Measurements from ENCODE around the gene ASPSCR1. TPM values are rescaled to one million over a fixed set of nuclear protein-coding genes. Genes with fewer than 3 reads are reported as not detected.

The ASPSCR1 gene
- total RNA-seq, 1 donor from 2014 or later = 12.6 TPM

DNA sequence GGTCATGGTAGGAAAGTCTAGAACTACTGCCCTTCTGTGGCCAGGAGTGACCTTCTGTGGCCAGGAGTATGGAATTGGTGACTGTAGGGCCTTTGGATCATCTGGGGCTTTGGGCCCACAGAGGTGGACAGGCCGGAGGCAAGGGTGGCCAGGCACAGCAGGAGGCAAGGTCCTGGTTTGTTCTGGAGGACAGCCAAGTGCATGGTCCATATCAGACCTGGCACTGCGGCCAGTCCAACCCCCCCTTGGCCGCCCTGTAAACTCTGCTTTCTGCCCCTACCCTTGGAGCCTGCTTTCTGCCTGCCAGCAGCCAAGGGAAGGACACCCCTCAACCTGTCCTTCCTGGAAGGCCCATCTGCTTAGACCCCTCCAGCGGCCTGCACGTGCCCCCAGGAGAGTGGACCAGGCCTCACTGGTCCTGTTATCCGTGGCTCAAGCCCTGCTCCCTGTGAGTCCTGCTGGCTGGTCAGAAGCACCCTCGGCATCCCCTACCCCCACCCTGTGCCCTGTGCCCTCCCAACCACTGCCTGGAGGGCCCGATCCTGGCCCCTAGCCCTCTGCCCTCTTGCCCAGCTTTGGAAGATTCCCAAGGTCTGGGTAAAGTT, 62.4 kb downstream of the ASPSCR1 start:
- no peak for DNase-seq (ENCODE audit: low read depth)

DNA sequence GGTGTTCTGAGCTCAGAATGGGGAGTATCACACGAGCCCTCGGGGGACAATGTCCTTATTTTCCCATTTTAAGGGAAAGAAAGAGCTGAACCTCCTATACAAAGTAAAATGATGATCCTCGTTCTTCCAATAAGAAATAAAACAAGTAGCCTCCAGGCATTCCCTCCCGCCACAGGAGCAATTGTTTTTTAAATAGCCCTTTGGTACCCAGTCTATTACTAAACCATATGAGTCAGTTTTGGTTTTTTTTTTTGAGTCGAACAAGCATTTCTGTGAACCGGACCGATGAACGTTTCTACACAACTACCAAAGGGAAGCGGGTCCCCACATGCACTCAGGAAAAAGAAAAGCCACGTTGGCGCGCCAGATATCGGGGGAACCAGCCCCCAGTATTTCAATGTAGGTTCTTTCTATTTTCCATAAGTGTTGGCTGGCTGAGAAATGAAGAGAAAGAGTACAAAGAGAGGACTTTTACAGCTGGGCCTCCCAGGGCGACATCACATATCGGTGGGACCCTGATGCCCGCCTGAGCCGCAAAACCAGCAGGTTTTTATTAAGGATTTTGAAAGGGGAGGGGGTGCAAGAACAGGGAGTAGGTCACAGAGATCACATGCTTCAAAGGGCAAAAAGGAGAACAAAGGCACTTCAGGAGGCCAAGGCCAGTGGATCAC, 63.9 kb downstream of the ASPSCR1 start:
- DNase-seq (ENCODE audit: low read depth) = peak; percentile 37

GRCh38 chr17:82042649-82043048, 65.2 kb downstream of the ASPSCR1 start:
- DNase-seq (ENCODE audit: low read depth) = no peak

- no peak for DNase-seq (ENCODE audit: low read depth)
These were observed 66.1 kb downstream of the ASPSCR1 start for GRCh38 chr17:82043507-82043906.

DNA sequence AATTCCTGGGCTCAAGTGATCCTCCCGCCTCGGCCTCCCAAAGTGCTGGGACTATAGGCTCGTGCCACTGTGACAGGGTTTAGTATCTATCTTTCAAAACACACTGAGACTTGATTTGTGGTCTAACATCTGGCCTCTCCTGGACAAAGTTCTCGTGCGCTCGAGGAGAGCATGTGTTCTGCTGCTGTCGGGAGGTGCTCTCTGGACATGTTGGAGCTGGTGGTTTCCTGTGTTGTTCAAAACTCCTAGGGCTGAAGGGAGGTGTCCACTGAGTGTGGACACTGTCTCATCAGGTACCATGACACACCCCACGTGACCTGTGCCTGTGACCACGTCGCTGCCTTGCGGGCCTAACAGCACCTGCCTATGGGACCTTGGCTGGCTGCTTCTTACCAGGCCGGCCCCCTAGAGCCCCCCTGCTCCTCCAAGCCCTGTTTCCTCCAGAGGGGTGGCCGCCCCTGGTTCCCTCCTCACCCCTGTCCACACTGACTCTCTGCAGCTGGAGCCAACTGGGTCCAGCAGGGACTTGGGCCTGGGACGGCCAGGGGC, 68.6 kb downstream of the ASPSCR1 start:
- DNase-seq (ENCODE audit: low read depth) = no peak

- no peak for DNase-seq (ENCODE audit: low read depth)
These were observed 69.5 kb downstream of the ASPSCR1 start for GRCh38 chr17:82046903-82047302.

DNA sequence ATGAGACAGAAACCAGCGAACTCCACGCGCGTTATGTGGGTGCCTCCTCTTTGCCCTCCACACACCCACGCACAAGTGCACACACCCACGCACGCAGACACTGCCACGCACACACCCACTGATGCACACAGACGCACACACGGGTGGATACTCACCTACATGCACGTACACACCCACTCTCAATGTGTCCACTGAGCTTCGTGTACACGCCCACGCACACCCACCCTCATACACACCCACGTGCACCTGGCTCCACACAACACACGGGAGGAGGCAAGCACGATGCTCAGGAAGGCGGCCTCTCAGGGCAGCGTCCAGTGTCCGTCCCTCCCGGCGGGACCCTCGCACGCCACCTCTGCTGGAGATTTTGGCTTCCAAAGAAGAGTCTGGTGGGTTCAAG, 70.0 kb downstream of the ASPSCR1 start:
- DNase-seq (ENCODE audit: low read depth) = no peak

DNA sequence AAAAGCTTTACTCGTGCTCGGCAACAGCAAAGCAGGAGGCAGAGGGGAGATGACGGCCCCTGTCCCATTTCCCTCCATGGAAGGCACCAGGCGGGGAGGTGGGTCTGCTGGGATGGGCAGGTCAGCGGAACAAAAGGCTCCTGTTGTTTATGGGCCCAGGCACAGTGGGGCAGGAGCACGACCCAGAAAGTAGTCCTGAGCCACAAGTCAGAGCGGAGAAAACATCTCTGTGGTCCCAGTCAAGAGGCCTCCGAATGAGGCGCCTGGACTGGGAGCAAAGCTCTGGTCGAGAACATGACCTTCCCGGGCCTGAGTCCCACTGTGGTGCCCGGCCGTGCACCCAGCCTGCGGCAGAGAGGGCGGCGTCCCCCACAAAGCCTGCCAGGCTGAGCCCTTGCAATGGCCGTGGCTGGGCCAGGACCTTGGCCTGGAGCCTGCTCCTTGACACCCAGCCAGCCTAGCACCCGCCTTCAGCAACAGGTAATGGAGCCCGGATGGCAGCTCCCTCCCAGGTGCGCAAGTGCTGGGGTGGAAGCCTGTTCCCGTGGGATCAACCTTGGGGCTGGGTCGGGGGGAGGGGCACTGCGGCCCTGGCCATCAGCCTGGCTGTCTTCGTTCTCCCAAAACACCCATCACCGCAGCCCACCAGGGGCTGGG, 70.6 kb downstream of the ASPSCR1 start:
- DNase-seq (ENCODE audit: low read depth) = no peak

DNA sequence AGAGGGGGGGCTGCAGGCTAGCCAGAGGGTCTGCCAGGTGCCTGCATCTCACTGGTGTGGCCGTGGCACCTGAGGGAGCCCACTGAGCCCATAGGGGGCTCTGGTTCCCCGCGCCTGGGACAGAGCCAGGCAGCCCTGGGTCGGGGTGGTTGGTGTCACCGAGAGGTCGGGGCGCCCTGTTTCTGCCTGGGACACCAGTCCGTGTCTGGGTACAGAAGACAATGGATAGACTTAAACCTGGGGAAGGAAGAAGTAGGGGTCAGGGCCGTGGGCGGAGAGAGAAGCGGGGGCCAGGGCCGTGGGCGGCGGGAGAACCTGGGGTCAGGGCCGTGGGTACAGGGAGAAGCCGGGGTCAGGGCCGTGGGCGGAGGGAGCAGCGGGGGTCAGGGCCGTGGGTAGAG, 71.1 kb downstream of the ASPSCR1 start:
- no peak for DNase-seq (ENCODE audit: low read depth)

DNA sequence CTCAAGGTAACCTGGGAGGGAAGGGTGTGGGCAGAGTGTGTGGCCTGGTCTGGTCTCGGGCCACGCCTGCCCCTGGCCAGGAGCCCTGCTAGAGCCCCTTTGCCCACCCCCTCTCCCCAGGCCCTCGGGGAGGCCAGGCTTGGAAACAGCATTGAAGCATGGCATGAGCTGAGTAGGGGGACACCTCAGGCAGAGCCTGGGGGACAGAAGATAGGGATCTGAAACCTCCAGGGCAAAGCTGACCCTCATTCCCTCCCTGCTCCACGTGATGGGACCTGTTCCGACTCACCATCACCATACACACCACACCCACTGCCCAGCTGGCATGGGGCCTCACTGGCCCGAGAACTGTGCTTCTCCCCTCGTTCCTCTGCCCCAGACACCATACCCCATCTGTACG, 71.7 kb downstream of the ASPSCR1 start:
- DNase-seq (ENCODE audit: low read depth) = no peak

DNA sequence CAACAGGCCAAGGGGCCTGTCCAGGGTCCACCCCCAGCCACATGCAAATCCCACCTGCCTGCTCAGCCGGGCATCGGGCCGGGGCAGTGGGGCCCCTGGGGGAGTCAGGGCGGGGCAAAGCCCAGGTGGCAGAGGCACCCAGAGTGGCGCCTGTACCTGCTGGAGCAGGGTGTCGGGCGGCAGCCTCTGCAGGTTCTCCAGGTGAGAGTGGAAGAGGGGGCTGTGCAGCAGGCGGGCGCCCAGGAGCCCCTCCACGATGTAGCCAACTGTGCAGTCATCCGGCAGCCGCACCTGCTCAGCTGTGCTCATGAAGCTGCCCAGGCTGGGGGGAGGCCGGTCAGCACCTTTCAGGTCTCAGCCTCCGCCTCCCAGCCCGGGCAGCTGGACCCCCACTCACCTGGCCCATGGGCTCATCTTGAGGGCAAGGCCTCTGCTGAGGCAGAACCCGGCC, 72.1 kb downstream of the ASPSCR1 start:
- no peak for DNase-seq (ENCODE audit: low read depth)

DNA sequence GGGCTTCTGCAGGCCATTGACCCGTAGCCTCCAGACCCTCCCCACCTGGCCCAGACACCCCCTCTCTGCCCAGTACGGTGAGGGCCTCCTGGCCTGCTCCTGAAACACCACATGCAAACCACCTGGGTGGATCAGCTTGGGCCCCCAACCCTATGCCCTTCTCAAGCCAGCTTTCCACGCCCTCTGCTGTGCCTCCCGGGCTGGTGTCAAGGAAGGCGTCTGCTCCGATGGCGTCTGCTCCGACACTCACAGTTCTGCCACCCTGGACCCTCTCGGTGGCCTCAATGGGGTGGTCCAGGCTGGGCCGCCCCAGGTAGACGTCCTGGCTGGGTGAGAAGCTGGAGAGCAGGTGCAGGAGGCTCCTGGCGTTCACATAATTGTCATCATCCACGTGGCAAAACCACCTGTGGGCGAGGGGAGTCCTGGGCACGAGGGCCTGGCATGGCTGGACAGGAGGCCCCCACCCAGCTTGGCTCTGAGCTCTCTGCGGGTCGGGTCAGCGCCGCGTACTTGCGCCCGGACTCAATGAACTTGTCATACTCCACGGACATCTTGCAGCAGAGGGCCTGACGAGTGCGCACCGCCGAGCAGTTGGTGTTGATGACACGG, 72.8 kb downstream of the ASPSCR1 start:
- no peak for DNase-seq (ENCODE audit: low read depth)

GRCh38 chr17:82050761-82051641, 73.6 kb downstream of the ASPSCR1 start:
- no peak for DNase-seq (ENCODE audit: low read depth)

DNA sequence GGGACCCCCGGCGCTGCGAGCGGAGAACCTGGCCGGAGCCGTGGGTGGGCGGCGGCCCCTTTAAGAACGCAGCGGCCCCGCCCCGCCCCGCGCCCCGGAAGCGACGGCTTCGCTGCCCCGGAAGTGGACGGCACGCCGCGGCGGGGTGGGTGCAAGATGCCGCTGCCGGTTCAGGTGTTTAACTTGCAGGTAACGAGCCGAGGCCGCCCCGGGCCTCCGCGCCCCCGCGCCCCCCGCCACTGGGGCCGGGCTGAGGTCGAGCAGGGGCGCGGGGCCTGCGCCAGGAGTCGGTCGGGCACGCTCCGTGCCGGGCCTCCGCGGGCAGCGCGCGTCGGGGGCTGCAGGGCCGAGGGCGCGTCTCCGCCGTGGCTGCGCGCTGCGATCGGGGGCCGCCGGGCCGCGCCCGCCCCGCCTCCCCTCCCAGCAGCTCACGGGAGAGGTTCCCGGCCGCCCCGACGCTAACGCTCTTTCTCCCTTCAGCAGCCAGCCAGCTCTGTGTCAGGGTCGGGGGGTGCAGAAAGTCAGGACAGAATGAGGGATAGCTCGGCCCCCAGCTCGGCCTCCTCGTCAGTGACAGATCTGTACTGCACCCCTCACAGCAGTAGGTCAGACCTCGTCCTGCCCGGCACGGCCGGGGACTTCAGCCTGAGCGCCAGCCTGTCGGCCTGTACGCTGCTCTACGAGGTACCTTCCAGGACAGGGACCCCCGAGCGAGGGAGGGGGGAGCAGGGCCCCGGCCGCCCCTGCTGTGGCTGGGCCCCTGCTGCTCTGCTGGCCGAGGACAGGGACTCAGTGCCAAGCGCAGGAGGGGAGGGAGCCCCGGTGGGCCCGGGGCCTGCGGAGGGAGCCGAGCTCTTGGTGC, 74.6 kb downstream of the ASPSCR1 start, which contains the start of the genes GPS1 and RFNG:
GPS1 (plus strand) TSS at position 123 of the 862 bp plus-strand sequence; CDS start at position 157, 34 bp downstream.
RFNG (minus strand) TSS at position 36 of the 862 bp plus-strand sequence. CDS start 45 bp downstream, outside the sequence.
- peak; percentile 13 for DNase-seq (ENCODE audit: low read depth)

DNA sequence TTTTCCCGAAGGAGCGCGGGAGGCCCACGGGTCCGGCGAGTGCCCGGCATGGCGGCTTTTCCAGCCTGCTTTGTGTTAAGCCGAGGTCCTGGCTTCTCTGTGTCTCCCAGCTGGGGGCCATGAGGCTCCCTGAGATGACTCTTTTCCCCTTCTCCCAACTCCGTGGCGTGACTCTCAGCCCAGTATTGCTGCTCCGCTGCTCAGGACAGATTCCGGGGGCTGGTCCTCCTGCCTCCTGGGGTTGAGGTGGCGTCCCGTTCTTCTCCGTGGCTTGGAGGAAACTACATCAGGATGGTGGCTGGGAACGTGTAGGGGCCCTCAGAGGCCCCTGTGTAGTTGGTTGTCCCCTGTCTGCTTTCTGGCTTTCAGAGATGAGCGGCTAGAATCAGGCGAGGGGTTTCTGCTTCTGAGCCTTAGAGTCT, 75.2 kb downstream of the ASPSCR1 start:
- DNase-seq (ENCODE audit: low read depth) = no peak

- DNase-seq (ENCODE audit: low read depth) = no peak
These were observed 75.7 kb downstream of the ASPSCR1 start for GRCh38 chr17:82053130-82053529.

DNA sequence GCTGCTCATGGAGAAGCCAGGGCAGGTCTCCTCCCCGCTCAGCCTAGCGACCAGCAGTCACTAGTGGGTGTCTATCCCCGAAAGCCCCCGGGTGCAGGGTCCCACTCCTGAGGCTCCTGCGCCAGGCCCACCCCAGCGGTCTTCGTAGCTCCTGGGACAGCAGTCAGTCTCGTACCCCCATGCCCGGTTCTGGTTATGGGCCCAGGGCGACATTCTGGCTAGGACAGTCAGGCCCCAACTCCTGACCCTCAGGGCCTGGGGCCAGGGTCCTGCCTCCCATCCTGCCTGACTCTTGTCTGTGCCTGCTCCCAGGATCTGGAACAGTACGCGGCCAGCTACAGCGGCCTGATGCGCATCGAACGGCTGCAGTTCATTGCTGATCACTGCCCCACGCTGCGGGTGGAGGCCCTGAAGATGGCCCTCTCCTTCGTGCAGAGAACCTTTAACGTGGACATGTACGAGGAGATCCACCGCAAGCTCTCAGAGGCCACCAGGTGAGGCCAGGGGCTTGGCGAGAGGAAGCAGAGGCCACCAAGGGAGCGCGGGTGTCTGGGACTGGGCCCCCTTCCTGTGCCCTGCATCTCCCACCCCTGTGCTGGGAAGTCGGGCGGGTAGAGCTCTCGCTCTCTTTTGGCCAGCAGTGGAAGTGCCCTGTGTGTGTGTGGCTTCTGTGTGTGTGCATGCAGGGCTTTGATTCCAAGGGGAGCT, 76.3 kb downstream of the ASPSCR1 start:
- DNase-seq (ENCODE audit: low read depth) = no peak

DNA sequence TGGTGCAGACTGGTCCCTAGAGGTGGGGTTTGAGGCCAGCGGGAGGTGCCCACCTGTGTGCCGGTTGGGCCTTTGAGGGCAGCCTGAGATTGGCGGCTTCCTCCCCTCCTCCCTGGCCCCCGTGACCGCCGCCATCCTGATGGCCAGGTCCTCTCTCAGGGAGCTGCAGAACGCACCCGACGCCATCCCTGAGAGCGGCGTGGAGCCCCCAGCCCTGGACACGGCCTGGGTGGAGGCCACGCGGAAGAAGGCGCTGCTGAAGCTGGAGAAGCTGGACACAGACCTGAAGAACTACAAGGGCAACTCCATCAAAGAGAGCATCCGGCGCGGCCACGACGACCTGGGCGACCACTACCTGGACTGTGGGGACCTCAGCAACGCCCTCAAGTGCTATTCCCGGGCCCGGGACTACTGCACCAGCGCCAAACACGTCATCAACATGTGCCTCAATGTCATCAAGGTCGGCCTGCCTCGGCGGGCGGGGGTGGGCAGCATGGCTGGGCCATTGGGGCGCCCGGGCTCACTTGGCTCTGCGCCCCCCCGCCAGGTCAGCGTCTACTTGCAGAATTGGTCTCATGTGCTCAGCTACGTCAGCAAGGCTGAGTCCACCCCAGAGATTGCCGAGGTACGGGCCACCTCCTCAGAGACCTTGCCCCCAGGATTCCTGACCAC, 77.1 kb downstream of the ASPSCR1 start:
- DNase-seq (ENCODE audit: low read depth) = no peak

Data from renal cortical epithelial cell (primary cell).